ENCODE measurements around the gene STAT2. TPM values are rescaled to one million over a fixed set of nuclear protein-coding genes. Genes with fewer than 3 reads are reported as not detected.

STAT2 gene
- total and polyA plus RNA-seq, 2 of the 4 experiments (the other 2 are of a cell fraction): 99.3 to 182 TPM

GRCh38 chr12:56299308-56299852 is 60.5 kb downstream of the STAT2 start:
- dilution Hi-C loops (cut with HindIII; ENCODE audit: low sequenced_read_pairs, unreplicated experiment): no loop called here
- Histone ChIP-seq H2BK5ac (ENCODE audit: low read depth, low read length, poor library complexity, severe bottlenecking) (peak overlapping the region; percentile 59), H3K27me3 (ENCODE audit: control insufficient read depth, insufficient read depth, low read length) (no peaks in the 10 kb centered on the region), H2AFZ (replicated peaks; ENCODE audit: low read length, poor library complexity) (peak overlapping the region; percentile 88), H4K91ac (ENCODE audit: insufficient read depth, low read depth, low read length) (peak overlapping the region; percentile 60; the same call in 1 of the 2 replicates), H3K9me3 (ENCODE audit: control insufficient read depth, insufficient read depth, low read length) (no peaks in the 10 kb centered on the region), H3K4ac (ENCODE audit: low read depth, low read length) (peak overlapping the region; percentile 37), H3K4me1 (ENCODE audit: control insufficient read depth, insufficient read depth, low read length) (peaks cover 9% of the 10 kb centered on the region; the same call in 1 of the 2 replicates), H3K4me3 (ENCODE audit: insufficient read depth, low read depth, low read length) (peak overlapping the region; percentile 85), H3K4me2 (ENCODE audit: low read depth, low read length) (peak overlapping the region; percentile 86), H3K18ac (ENCODE audit: low read depth, low read length) (no peak overlapping the region), H2BK120ac (ENCODE audit: low read depth, low read length) (peak overlapping the region; percentile 15; the same call in 1 of the 2 replicates), H4K5ac (ENCODE audit: low read depth, low read length) (peak overlapping the region; percentile 11), H3K27ac (ENCODE audit: insufficient read depth, low read length) (peak overlapping the region; percentile 85), H3K23ac (ENCODE audit: low read depth, low read length) (peak overlapping the region; percentile 52), H3K9me1 (ENCODE audit: insufficient read depth, low read length) (peaks cover 11% of the 10 kb centered on the region), H3K36me3 (ENCODE audit: control insufficient read depth, insufficient read depth, low read length) (peaks cover 6% of the 10 kb centered on the region), H2BK20ac (ENCODE audit: low read depth, low read length) (no peak overlapping the region), H3K79me1 (ENCODE audit: low read depth in 1 of 2, low read length in 2 of 2) (peaks cover 17 to 63% of the 10 kb centered on the region in 2 experiments), H2AK9ac (replicated peaks; ENCODE audit: low read depth, low read length, poor library complexity) (peak overlapping the region; percentile 95), H3K14ac (replicated peaks; ENCODE audit: low read depth, low read length) (peak overlapping the region; percentile 66), H4K20me1 (ENCODE audit: insufficient read depth, low read length) (peaks cover 11% of the 10 kb centered on the region; the same call in 1 of the 2 replicates), H3K56ac (ENCODE audit: extremely low read depth, insufficient read depth, low read length) (peak overlapping the region; percentile 35), H2BK15ac (ENCODE audit: low read depth, low read length) (no peak overlapping the region), H2AK5ac (ENCODE audit: low read depth, low read length) (peak overlapping the region; percentile 72), H3K9ac (ENCODE audit: low read depth, low read length) (peak overlapping the region; percentile 91), H4K8ac (ENCODE audit: low read depth in 2 of 2, low read length in 2 of 2) (peak overlapping the region; percentile 20 to 61)
- in situ Hi-C loops (cut with MboI; ENCODE audit: low sequenced_read_pairs): no loop called here
- peak; percentile 2 for ATAC-seq (ENCODE audit: low read depth)
- peak; percentile 17 for DNase-seq
- POLR2A ChIA-PET (ENCODE audit: unreplicated experiment): no interaction called here
- CTCF ChIA-PET: no interaction called here
- 0% methylated on average over 3 of the region's 10 CpGs; no CpG with 5 or more reads in 1 of the 2 experiments for WGBS, 2 experiments (ENCODE audit: extremely low coverage in 2 of 2, insufficient read length in 1 of 2)
- intact Hi-C loops (cut with micrococcal nuclease): no loop called here
- no peak for TF ChIP-seq SMC3 (IDR thresholded peaks at IDR 0.05; ENCODE audit: low read depth, low read length)
- TF ChIP-seq USF2 (IDR thresholded peaks at IDR 0.05; ENCODE audit: low read depth, low read length): peak; percentile 60
- TSS peak; percentile 21 for BruUV-seq (replicated peaks)

Data from IMR-90 (cell line).